ENCODE data around the gene PACRG. TPM values are rescaled to one million over a fixed set of nuclear protein-coding genes. Genes with fewer than 3 reads are reported as not detected.

Gene PACRG
- total RNA-seq, 1 experiment from 2014 or later: 0.44 TPM

- no peak for ATAC-seq
- no peak overlapping the region for H3K4me3 Mint-ChIP-seq
- peaks cover 34% of the 10 kb centered on the region for H3K9me3 Mint-ChIP-seq
- TF ChIP-seq STAT6 (CRISPR knock-in tag; conservative IDR thresholded peaks at IDR 0.05; ENCODE audit: low read depth) (no peak), TEAD1 (CRISPR knock-in tag; IDR thresholded peaks at IDR 0.05) (no peak), GRHL2 (CRISPR knock-in tag; IDR thresholded peaks at IDR 0.05; ENCODE audit: insufficient replicate concordance, severe bottlenecking) (no peak), FOXP1 (CRISPR knock-in tag; IDR thresholded peaks at IDR 0.05; ENCODE audit: borderline replicate concordance) (no peak), ZNF317 (CRISPR knock-in tag; IDR thresholded peaks at IDR 0.05; ENCODE audit: borderline replicate concordance, low read depth) (no peak), CREB1 (CRISPR knock-in tag; IDR thresholded peaks at IDR 0.05) (no peak), ERG (CRISPR knock-in tag; IDR thresholded peaks at IDR 0.05) (no peak), ATF1 (CRISPR knock-in tag; IDR thresholded peaks at IDR 0.05) (no peak), ZNF425 (CRISPR knock-in tag; conservative IDR thresholded peaks at IDR 0.05) (no peak), NR3C1 (CRISPR knock-in tag; conservative IDR thresholded peaks at IDR 0.05; ENCODE audit: low read depth) (no peak), SP1 (CRISPR knock-in tag; conservative IDR thresholded peaks at IDR 0.05) (no peak), AR (CRISPR knock-in tag; IDR thresholded peaks at IDR 0.05) (no peak), AFF4 (CRISPR knock-in tag; IDR thresholded peaks at IDR 0.05; ENCODE audit: borderline replicate concordance) (no peak), SMAD3 (CRISPR knock-in tag; IDR thresholded peaks at IDR 0.05; ENCODE audit: borderline replicate concordance) (no peak), USF1 (CRISPR knock-in tag; IDR thresholded peaks at IDR 0.05) (no peak)
- H3K36me3 Mint-ChIP-seq: peaks cover 22% of the 10 kb centered on the region
- ChIA-PET POLR2A (interaction anchor here (0.8 kb wide), 1 partner anchor 15 kb away, joined by 3 read pairs; no protein-coding TSS in a partner anchor), CTCF (no interaction called here)
- DNase-seq (ENCODE audit: low spot score): no peak
- no peak overlapping the region for H3K27ac Mint-ChIP-seq
- peaks cover 48% of the 10 kb centered on the region for H3K4me1 Mint-ChIP-seq
- H3K27me3 Mint-ChIP-seq (ENCODE audit: low read depth): peaks cover 8% of the 10 kb centered on the region; the same call in 1 of the 2 replicates
These were observed 372.5 kb downstream of the PACRG start for GRCh38 chr6:163100259-163100658.
